ENCODE results near the gene CD8B2. TPM values are rescaled to one million over a fixed set of nuclear protein-coding genes. Genes with fewer than 3 reads are reported as not detected.

The CD8B2 gene
- total and polyA plus RNA-seq, 7 donors: under 0.01 to 1.5 TPM; not detected in 5

DNA sequence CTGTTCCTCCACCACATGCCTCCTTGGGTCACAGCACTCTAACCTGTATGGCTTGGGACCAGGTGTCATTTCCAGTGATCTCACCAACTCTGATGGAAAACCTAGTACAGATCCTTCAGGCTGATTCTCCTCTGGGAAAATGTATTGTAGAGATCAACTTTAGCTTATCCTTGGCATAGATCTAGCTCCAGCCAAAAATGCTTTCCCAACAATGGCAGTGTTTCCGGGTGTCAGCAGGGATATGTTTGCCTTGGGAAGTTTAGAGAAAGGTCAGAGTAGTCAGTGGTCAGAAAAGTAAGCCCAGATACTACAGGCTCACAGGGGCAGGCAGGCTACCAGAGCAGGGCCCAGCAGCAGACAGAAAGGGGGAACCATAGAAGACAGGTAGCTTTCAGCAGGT, 73.6 kb downstream of the CD8B2 start:
- H3K27ac ChIP-seq: peak overlapping the region; percentile 34 to 68 (median 62)
- H3K27me3 ChIP-seq: no peaks in the 10 kb centered on the region
- no peak for TF ChIP-seq EP300 (IDR thresholded peaks at IDR 0.05)
- no peaks in the 10 kb centered on the region for H3K9me3 ChIP-seq
- H3K4me3 ChIP-seq: no peak overlapping the region
- peaks cover 0 to 67% (median 52%) of the 10 kb centered on the region in 4 donors for H3K4me1 ChIP-seq
- DNase-seq: no peak
- WGBS, 2 donors: 85 to 88% methylated on average over 1 of the region's 1 CpG
- intact Hi-C loops (cut with DNase I): no loop called here
- H3K36me3 ChIP-seq: no peaks in the 10 kb centered on the region

DNA sequence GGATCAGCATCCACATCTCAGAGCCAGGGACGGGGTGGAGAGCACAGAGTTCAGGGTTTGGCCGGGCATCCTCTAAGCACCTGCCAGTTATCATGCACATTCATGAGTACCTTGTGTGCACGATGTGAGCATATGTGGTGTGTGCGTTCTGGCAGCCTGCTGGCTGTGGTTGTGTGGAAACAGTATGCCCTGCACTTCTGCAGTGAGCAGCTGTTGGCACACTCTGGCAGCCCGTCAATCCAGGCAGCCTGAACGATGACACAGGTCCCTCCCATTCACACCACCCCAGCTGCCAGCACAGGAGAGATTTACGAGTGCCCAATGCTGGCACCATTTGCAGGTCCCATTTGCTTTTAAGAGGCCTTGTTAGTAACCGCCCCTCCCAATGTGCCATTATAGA, 74.2 kb downstream of the CD8B2 start:
- 49 to 60% methylated on average over 8 of the region's 8 CpGs for WGBS, 2 donors
- peak; percentile 65 for DNase-seq
- H3K4me1 ChIP-seq: peaks cover 0 to 73% (median 57%) of the 10 kb centered on the region in 4 donors
- no peak overlapping the region for H3K4me3 ChIP-seq
- no peaks in the 10 kb centered on the region for H3K36me3 ChIP-seq
- H3K27ac ChIP-seq: peak overlapping the region; percentile 34 to 68 (median 62)
- H3K9me3 ChIP-seq: no peaks in the 10 kb centered on the region
- intact Hi-C loops (cut with DNase I): no loop called here
- H3K27me3 ChIP-seq: no peaks in the 10 kb centered on the region
- TF ChIP-seq POLR2A (IDR thresholded peaks at IDR 0.05) (no peak), EP300 (IDR thresholded peaks at IDR 0.05) (no peak), POLR2AphosphoS5 (IDR thresholded peaks at IDR 0.05) (no peak)
- TF ChIP-seq, protein P1, sequence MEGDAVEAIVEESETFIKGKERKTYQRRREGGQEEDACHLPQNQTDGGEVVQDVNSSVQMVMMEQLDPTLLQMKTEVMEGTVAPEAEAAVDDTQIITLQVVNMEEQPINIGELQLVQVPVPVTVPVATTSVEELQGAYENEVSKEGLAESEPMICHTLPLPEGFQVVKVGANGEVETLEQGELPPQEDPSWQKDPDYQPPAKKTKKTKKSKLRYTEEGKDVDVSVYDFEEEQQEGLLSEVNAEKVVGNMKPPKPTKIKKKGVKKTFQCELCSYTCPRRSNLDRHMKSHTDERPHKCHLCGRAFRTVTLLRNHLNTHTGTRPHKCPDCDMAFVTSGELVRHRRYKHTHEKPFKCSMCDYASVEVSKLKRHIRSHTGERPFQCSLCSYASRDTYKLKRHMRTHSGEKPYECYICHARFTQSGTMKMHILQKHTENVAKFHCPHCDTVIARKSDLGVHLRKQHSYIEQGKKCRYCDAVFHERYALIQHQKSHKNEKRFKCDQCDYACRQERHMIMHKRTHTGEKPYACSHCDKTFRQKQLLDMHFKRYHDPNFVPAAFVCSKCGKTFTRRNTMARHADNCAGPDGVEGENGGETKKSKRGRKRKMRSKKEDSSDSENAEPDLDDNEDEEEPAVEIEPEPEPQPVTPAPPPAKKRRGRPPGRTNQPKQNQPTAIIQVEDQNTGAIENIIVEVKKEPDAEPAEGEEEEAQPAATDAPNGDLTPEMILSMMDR (IDR thresholded peaks at IDR 0.05): no peak

DNA sequence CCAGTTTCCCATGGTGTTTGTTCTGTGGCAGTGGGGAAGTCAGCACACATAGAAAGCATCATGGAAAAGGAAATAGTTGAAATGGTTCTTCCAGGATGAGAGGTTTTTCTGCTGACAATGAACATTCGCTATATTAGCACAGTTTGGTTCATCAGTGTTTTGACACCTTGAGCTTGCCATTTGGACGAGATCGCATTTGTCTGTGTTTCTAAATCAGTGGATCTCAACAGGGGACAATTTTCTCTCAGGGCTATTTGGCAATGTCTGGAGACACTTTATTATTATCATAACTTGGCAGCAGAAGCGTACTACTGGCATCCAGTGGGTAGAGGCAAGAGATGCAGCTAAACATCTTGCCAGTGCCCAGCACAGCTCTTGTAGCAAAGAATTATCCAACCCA, 74.6 kb downstream of the CD8B2 start:
- intact Hi-C loops (cut with DNase I): no loop called here
- DNase-seq: peak; percentile 36
- 89 to 93% methylated on average over 4 of the region's 4 CpGs for WGBS, 2 donors
- Histone ChIP-seq H3K36me3 (no peaks in the 10 kb centered on the region), H3K27me3 (no peaks in the 10 kb centered on the region), H3K4me3 (no peak overlapping the region), H3K27ac (peak overlapping the region; percentile 34 to 68 (median 62)), H3K4me1 (peaks cover 0 to 74% (median 58%) of the 10 kb centered on the region in 4 donors), H3K9me3 (no peaks in the 10 kb centered on the region)
- TF ChIP-seq POLR2A (IDR thresholded peaks at IDR 0.05) (no peak), POLR2AphosphoS5 (IDR thresholded peaks at IDR 0.05) (no peak)
- TF ChIP-seq, protein P1 (IDR thresholded peaks at IDR 0.05): no peak

DNA sequence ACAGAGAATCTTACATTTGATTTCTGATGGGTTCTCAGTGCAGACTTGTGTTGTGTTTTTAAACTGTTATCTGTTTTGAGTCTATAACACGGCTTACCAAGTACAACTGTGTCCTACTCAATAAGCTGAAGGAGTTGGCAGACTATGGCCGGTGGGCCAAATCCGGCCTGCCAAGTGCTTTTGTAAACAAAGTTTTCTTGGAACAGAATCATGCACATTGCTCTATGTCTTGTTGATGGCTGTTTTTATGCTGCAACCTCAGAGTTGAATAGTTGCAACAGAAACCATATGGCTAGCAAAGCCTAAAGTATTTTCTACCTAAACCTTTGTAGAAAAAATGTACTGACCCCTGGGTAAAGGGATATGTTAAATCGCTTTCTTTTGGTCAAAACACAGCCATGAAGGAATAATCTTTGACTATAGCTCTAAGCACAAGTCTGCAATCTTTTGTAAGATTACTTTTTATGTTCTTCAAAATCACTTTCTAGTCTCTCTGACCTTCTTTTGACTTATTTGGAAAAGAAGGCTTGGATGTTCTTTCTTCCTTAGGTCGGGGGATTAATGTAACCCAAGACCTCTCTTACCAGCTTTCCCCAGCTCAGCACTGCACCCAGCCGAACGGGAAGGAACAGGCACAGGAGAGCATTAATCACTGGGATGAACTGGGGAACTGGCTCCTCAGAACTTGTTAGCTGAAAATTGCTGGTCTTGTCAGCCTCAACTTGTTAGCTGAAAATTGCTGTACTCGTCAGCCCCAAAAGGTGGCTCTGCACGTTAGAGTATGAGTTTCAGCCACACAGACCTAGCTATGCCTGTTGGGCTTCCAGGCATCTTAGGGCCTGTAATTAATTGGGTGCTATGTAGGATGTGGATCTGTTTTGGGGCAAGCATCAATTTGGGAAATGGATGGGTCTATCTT, 75.4 kb downstream of the CD8B2 start:
- Histone ChIP-seq H3K4me1 (peaks cover 0 to 74% (median 58%) of the 10 kb centered on the region in 4 donors), H3K27me3 (no peaks in the 10 kb centered on the region), H3K9me3 (no peaks in the 10 kb centered on the region), H3K36me3 (no peaks in the 10 kb centered on the region), H3K27ac (peak overlapping the region; percentile 34 to 68 (median 62)), H3K4me3 (no peak overlapping the region)
- 61 to 67% methylated on average over 9 of the region's 9 CpGs for WGBS, 2 donors
- intact Hi-C loops (cut with DNase I): loop anchor here (1.0 kb wide), 1 partner anchor 20 kb away; no protein-coding TSS in a partner anchor
- no peak for TF ChIP-seq EP300 (IDR thresholded peaks at IDR 0.05)
- TF ChIP-seq, protein P1 (IDR thresholded peaks at IDR 0.05): no peak
- no peak for TF ChIP-seq POLR2A (IDR thresholded peaks at IDR 0.05)
- peak in 1 of 4 donors; percentile 25 for TF ChIP-seq POLR2AphosphoS5 (IDR thresholded peaks at IDR 0.05)
- peak; percentile 60 for DNase-seq

DNA sequence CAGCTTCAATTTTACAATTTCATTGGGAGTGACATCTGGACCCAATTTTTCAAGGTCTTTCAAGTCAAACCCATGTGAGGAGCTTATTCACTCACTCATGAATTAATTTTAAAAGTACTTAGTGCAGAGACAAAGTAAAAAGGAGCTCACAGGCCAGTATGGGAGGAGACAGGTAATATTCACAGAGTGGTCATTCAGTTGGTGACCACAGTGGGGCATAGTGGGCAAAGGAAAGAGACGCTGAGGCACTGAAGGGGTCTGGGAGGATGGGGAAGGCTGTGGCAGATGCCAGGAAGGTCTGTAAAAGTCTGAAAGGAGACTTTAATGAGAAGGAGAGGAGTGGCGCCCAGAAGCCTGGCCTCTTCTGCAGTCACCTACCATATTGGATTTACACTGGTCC, 76.0 kb downstream of the CD8B2 start:
- TF ChIP-seq, protein P1 (IDR thresholded peaks at IDR 0.05): no peak
- no peak for TF ChIP-seq POLR2A (IDR thresholded peaks at IDR 0.05)
- TF ChIP-seq EP300 (IDR thresholded peaks at IDR 0.05): no peak
- TF ChIP-seq POLR2AphosphoS5 (IDR thresholded peaks at IDR 0.05): no peak
- Histone ChIP-seq H3K36me3 (no peaks in the 10 kb centered on the region), H3K4me1 (peaks cover 0 to 78% (median 58%) of the 10 kb centered on the region in 4 donors), H3K4me3 (no peak overlapping the region), H3K27me3 (no peaks in the 10 kb centered on the region), H3K9me3 (no peaks in the 10 kb centered on the region), H3K27ac (peak overlapping the region; percentile 34 to 68 (median 62))
- peak; percentile 25 for DNase-seq
- 88 to 98% methylated on average over 2 of the region's 2 CpGs for WGBS, 2 donors
- intact Hi-C loops (cut with DNase I): loop anchor here (1.0 kb wide), 1 partner anchor 19 kb away; no protein-coding TSS in a partner anchor

Measured in sigmoid colon (tissue), 7 donors.